Astrocyte (in vitro differentiated cells and primary cell): ENCODE measurements around the gene TBX4.

Experiments
- CTCF ChIP-seq: IDR thresholded peaks from 2 replicates; pipeline ENCODE4 v1.5.1; 2011; ENCODE audit warnings: low read depth, mild to moderate bottlenecking, inconsistent platforms, low read length, moderate library complexity; ENCODE audit not compliant: insufficient read depth
- EZH2 ChIP-seq: IDR thresholded peaks from 2 replicates; pipeline ENCODE4 v1.6.1; 2012; ENCODE audit warnings: mild to moderate bottlenecking, low read length, inconsistent platforms; ENCODE audit not compliant: insufficient read depth

GRCh38 chr17:61404663-61404912 lies 47.6 kb upstream of the TBX4 start:
- TF ChIP-seq EZH2 (no peak), CTCF (no peak)
